NT2/D1 (cell line): ENCODE data around the gene EIF2B4.

ENCODE experiments used
- DNase-seq: peaks from one replicate; pipeline ENCODE4 v3.0.0-alpha.2; 2011; ENCODE audit warnings: low read depth, low spot score
- H3K27me3 ChIP-seq: 2 replicates; pipeline ENCODE4 v1.6.0; 2011; ENCODE audit warnings: mild to moderate bottlenecking; ENCODE audit not compliant: insufficient read length, insufficient read depth
- H3K36me3 ChIP-seq: 2 replicates; pipeline ENCODE4 v1.6.1; 2011; ENCODE audit warnings: mild to moderate bottlenecking, low read length, mixed read lengths; ENCODE audit not compliant: insufficient read depth, insufficient read length
- H3K4me1 ChIP-seq: 2 replicates; pipeline ENCODE4 v1.5.1; 2011; ENCODE audit not compliant: insufficient read depth, insufficient read length
- H3K4me3 ChIP-seq: 2 replicates; pipeline ENCODE4 v1.5.1; 2011; ENCODE audit warnings: low read depth; ENCODE audit not compliant: insufficient read length
- H3K9ac ChIP-seq: 2 replicates; pipeline ENCODE4 v1.6.0; 2011; ENCODE audit warnings: low read depth; ENCODE audit not compliant: insufficient read length
- H3K9me3 ChIP-seq: 2 replicates; pipeline ENCODE4 v1.5.1; 2011; ENCODE audit warnings: mild to moderate bottlenecking, low read length; ENCODE audit not compliant: insufficient read depth
- SUZ12 ChIP-seq: IDR thresholded peaks from 2 replicates; pipeline ENCODE4 v1.6.1; 2011; ENCODE audit not compliant: insufficient read length, insufficient read depth; ENCODE audit errors: extremely low read depth
- YY1 ChIP-seq: IDR thresholded peaks from 2 replicates; pipeline ENCODE4 v1.6.1; 2011; ENCODE audit not compliant: insufficient read length, insufficient read depth
- ZNF274 ChIP-seq: IDR thresholded peaks from 2 replicates; pipeline ENCODE4 v1.6.1; 2011; ENCODE audit warnings: mild to moderate bottlenecking, low read depth, low read length

EIF2B4 gene

GRCh38 chr2:27370026-27370815 lies at the start of gene EIF2B4, which contains the start of gene SNX17:
Gene EIF2B4 (minus strand): TSS chr2:27370338. CDS start chr2:27370314, 24 bp downstream.
Gene SNX17 (plus strand): TSS chr2:27370616. CDS start chr2:27370744, 128 bp downstream.
- Histone ChIP-seq H3K4me3 (peak within 1 kb of the TSS; percentile 99), H3K9ac (peak within 1 kb of the TSS; percentile 96), H3K27me3 (no peaks in the 10 kb centered on the region), H3K4me1 (peaks cover 5% of the 10 kb centered on the region), H3K9me3 (no peaks in the 10 kb centered on the region), H3K36me3 (peaks cover 68% of the 10 kb centered on the region)
- DNase-seq, result peak; percentile 98
- TF ChIP-seq YY1 (peak; percentile 75), ZNF274 (no peak), SUZ12 (no peak)

DNA sequence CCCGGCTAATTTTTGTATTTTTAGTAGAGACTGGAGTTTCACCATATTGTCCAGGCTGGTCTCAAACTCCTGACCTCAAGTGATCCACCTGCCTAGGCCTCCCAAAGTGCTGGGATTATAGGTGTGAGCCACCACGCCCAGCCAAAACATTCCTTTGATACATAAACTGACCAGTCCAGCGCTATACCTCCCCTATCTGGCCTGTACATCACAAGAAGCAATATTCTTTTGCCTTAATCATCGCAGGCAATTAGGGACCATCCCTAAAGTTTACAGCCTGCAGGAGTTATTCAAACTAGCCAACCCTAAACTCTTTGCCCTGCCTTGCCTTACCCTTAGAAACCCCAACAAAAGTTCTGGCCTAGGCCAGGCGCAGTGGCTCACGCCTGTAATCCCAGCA lies 46.0 kb upstream of the EIF2B4 start:
- Histone ChIP-seq H3K9me3 (no peaks in the 10 kb centered on the region), H3K27me3 (no peaks in the 10 kb centered on the region), H3K9ac (no peak overlapping the region), H3K36me3 (no peaks in the 10 kb centered on the region), H3K4me3 (no peak overlapping the region), H3K4me1 (no peaks in the 10 kb centered on the region)
- no peak for DNase-seq
- no peak for TF ChIP-seq SUZ12
- no peak for TF ChIP-seq ZNF274
- TF ChIP-seq YY1, result no peak

DNA sequence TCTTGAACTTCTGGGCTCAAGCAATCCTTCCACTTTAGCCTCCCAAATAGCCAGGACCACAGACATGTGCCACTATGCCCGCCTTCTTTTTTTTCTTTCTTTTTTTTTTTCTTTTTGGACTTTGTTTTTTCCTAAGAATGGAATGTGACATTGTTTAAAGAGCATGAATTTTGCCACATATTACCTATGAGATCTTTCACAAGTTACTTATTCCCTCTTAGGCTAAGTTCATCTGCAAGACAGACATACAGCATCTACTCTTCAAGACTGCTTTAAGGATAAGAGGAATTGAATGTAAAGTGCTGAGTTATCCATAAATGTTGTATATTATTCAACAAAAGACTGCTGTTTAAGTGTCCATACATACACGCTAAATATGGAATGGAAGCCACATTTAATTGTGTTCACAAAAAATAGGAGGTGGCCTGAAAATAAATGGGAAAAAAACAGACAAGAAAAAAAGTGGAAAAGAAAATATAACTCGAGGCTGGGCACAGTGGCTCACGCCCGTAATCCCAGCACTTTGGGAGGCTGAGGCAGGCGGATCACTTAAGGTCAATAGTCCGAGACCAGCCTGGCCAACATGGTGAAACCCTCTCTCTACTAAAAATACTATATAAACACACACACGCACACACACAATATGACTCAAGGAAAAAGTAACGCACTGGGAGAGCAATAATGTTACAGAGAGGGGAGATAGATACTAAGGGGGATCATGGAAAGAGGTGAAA lies 42.4 kb upstream of the EIF2B4 start:
- no peak overlapping the region for H3K9ac ChIP-seq
- peaks cover 2% of the 10 kb centered on the region for H3K36me3 ChIP-seq
- no peaks in the 10 kb centered on the region for H3K27me3 ChIP-seq
- H3K4me3 ChIP-seq, result no peak overlapping the region
- DNase-seq, result no peak
- H3K4me1 ChIP-seq, result no peaks in the 10 kb centered on the region
- TF ChIP-seq ZNF274 (no peak), YY1 (no peak), SUZ12 (no peak)
- no peaks in the 10 kb centered on the region for H3K9me3 ChIP-seq

DNA sequence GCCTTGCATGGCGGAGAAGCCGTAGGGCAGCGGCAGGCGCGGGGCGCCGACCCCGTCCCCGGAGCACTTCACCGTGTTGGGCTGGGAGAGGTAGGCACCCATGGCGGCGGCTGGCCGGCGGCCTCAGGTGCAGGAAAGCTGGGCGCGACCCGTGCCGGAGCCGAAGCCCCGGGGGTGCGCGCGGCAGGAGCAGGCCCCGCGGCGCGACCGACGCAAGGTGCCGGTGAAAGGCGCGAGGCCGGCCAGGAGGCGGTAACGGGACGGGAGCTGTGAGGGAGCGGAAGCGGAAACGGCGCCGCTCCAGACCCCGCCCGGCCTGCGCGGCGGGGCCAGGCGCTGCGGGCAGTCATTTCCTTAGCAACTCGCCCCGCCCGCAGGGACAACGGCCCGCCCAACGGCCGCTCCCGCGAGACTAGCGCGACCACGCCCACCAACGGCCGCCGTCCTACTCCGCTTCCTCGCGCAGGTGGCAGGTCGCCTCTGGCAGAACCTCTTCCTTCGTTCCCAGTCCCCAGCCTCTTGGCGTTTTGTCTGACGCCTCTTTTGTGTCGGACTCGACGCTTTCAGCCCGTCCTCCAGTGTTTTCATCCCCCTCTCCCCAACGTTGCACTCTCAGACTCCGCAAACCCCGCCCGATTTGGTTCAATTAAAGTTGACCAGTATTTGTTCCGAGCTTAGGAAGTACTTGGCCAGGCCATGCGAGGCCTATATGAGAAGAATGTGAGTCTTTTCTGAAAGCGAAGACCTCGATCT lies 39.4 kb upstream of the EIF2B4 start, which contains the start of gene PPM1G:
PPM1G (minus strand) TSS at position 271 of the 753 bp plus-strand sequence; CDS start at position 102, 169 bp downstream.
- no peak for TF ChIP-seq SUZ12
- no peak for TF ChIP-seq ZNF274
- no peak for TF ChIP-seq YY1
- H3K9ac ChIP-seq, result peak within 1 kb of the TSS; percentile 95
- no peaks in the 10 kb centered on the region for H3K9me3 ChIP-seq
- no peaks in the 10 kb centered on the region for H3K4me1 ChIP-seq
- H3K27me3 ChIP-seq, result no peaks in the 10 kb centered on the region
- peak within 1 kb of the TSS; percentile 93 for H3K4me3 ChIP-seq
- peaks cover 13% of the 10 kb centered on the region for H3K36me3 ChIP-seq
- peak; percentile 95 for DNase-seq

- Histone ChIP-seq H3K9me3 (no peaks in the 10 kb centered on the region), H3K9ac (peak overlapping the region; percentile 95), H3K4me3 (peak overlapping the region; percentile 93), H3K4me1 (no peaks in the 10 kb centered on the region), H3K27me3 (no peaks in the 10 kb centered on the region), H3K36me3 (peaks cover 13% of the 10 kb centered on the region)
- TF ChIP-seq YY1 (no peak), SUZ12 (no peak), ZNF274 (no peak)
- DNase-seq, result no peak
Measured at GRCh38 chr2:27408601-27409320, 38.6 kb upstream of the EIF2B4 start.

- DNase-seq, result peak; percentile 64
- TF ChIP-seq YY1 (no peak), ZNF274 (no peak), SUZ12 (no peak)
- Histone ChIP-seq H3K4me3 (peak overlapping the region; percentile 93), H3K4me1 (no peaks in the 10 kb centered on the region), H3K36me3 (peaks cover 13% of the 10 kb centered on the region), H3K9ac (peak overlapping the region; percentile 95), H3K9me3 (no peaks in the 10 kb centered on the region), H3K27me3 (no peaks in the 10 kb centered on the region)
Measured at GRCh38 chr2:27407798-27408491, 37.8 kb upstream of the EIF2B4 start.
